Activated T-helper 1 cell treated with anti-CD3 and anti-CD28 coated beads, Interleukin-12 subunit alpha, Interleukin-12 subunit beta, Interleukin-2, Interleukin-4 antibody, amounts not matched to agents 30 ng/mL and 10 ng/mL and 1 ng/mL, durations not matched to agents 14 hours and 24 hours and 36 hours (primary cell): ENCODE measurements around the gene NR1D1. TPM values are rescaled to one million over a fixed set of nuclear protein-coding genes. Genes with fewer than 3 reads are reported as not detected.

Experiments used
- DNase-seq: peaks from one replicate; pipeline ENCODE4 v3.0.0; 2021; ENCODE audit warnings: low spot score
- H3K27ac Mint-ChIP-seq: one replicate; pipeline ENCODE4 v1.8.0; 2021; ENCODE audit warnings: mild to moderate bottlenecking, mixed read lengths
- H3K27me3 Mint-ChIP-seq: one replicate; pipeline ENCODE4 v1.8.0; 2022; ENCODE audit warnings: mild to moderate bottlenecking, moderate library complexity, mixed read lengths; ENCODE audit not compliant: insufficient read depth
- H3K36me3 Mint-ChIP-seq: one replicate; pipeline ENCODE4 v1.8.0; 2021; ENCODE audit warnings: low read depth, mixed read lengths
- H3K4me1 Mint-ChIP-seq: one replicate; pipeline ENCODE4 v1.8.0; 2021; ENCODE audit warnings: low read depth, mixed read lengths
- H3K4me3 Mint-ChIP-seq: one replicate; pipeline ENCODE4 v1.8.0; 2021; ENCODE audit warnings: mild to moderate bottlenecking, moderate library complexity, mixed read lengths
- H3K9me3 Mint-ChIP-seq: one replicate; pipeline ENCODE4 v1.8.0; 2021; ENCODE audit warnings: mixed read lengths
- intact Hi-C: fragments of 100-400 bp; cut with micrococcal nuclease; formaldehyde crosslinking; loops from one replicate; pipeline ENCODE4 v1.15.1; 2024
- total RNA-seq: library from RNA; stranded (reverse); gene quantifications from 2 replicates; pipeline ENCODE4 v1.2.3, GENCODE V29; 2022

NR1D1 gene
- total RNA-seq, 1 donor from 2014 or later, result 8.7 TPM

DNA sequence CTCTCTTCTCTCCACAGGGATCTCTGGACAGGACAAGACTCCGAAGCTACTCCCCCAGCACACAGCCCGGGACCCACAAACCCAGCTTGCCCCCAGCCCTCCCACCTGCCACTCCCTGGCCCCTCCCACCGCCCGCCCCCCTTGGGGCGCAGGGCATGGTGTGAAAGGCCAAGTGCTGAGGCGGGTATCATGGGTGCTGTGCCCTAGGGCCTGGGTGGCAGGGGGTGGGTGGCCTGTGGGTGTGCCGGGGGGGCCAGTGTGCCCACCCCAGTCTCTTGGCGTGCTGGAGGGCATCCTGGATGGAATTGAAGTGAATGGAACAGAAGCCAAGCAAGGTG lies 26.2 kb downstream of the NR1D1 start:
- intact Hi-C loops, result no loop called here
- no peak for DNase-seq
- H3K27me3 Mint-ChIP-seq, result peaks cover 3% of the 10 kb centered on the region
- no peak overlapping the region for H3K4me3 Mint-ChIP-seq
- H3K4me1 Mint-ChIP-seq, result peaks cover 22% of the 10 kb centered on the region
- no peak overlapping the region for H3K27ac Mint-ChIP-seq
- no peaks in the 10 kb centered on the region for H3K36me3 Mint-ChIP-seq
- H3K9me3 Mint-ChIP-seq, result no peaks in the 10 kb centered on the region

DNA sequence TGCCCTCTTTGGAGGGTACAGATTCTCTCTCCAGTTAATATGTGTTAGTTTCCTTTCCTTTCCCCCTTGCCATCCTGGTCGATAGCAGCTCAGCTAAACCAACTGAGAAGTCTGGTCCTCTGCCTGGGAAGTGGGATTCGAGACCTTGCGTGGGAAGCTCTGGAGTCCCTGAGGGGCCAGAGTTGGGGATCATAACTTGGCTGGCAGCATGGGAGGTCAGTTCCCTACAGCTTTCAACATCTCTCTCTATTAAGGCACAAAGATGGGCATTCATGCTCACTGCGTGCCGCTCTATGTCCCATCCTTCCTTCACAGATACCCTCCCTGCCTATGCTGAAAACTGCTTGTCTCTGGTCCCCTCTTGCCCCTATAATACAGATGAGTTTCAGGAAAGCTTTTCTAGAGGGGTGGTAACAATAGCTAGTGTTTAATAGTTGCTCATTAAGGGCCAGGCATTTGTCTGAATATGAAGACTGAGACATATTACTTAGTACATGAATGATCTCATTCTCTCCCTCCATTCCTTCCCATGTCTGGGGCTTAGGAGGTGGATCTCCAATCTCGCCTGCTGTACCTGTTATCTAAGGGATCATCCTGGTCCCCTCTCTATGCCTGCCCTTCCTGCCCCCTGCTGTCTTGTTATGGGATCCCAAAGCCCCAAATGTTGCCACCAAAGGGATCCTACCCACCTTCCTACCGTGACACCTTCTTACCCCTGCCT lies 26.8 kb downstream of the NR1D1 start:
- Mint-ChIP-seq H3K4me3 (no peak overlapping the region), H3K4me1 (peaks cover 27% of the 10 kb centered on the region), H3K27me3 (peaks cover 3% of the 10 kb centered on the region), H3K9me3 (no peaks in the 10 kb centered on the region), H3K27ac (no peak overlapping the region), H3K36me3 (no peaks in the 10 kb centered on the region)
- intact Hi-C loops, result no loop called here
- no peak for DNase-seq

DNA sequence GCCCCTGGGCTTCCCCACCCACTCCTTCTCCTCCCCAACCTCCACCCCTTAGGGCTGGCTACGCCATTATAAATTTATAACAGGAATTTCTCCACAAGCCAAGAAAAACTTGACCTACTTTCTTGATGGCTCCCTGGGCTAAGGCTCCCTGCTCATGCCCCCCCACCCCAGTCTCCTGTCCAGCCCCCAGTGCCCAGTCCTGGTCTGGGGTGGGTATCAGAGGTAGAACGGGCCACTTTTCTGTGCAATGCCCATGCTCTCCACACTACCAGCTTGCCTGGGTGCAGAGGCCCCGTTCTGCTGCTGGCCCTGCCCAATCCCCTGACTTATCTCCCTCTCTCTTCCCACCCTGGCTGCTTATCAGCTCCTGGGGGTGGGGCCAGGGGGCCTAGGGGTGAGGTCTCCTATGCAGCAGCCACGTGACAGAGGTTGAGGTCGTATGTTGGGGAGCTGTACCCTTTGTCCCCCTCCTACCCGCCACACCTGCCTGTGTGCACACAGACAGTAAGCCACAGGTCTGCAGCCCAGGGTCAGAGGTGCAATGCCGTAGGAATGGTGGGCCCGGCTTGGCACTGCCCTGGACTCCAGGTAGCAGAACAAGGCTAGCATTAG lies 27.5 kb downstream of the NR1D1 start:
- H3K36me3 Mint-ChIP-seq, result no peaks in the 10 kb centered on the region

DNA sequence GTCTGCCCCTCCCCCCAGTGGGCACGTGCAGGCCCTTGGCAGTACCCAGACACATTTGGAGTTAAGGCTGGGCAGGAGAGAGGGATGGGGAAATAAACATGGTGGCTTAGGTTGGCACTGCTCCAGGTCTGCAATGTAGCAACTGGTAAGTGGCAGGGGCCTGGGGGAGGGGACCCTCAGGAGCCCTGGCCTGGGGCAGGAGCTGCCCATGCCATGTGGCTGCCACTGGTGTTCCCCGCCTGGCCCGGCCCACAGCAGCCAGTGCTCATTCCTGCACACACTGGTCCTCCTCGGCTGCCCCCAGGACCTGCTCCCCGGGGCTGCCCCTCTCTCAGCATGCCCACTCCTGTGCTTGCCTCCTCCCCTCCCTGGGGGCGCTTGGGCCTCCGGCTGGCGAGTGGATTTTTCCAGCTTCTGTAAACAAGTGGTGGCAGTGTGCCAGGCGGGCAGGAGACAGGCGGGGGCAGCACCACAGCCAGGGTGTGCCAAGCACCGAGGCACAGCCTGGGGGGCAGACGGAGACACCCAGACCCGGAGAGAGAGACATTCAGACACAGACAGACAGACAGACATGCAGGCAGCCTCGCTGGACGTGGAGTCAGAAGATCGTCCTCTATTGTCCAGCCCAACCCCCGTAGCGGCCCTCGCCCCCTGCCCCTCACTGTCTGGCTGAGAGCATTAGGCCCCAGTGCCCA lies 28.2 kb downstream of the NR1D1 start:
- H3K9me3 Mint-ChIP-seq, result no peaks in the 10 kb centered on the region
- H3K4me1 Mint-ChIP-seq, result peaks cover 42% of the 10 kb centered on the region
- no peak for DNase-seq
- H3K27ac Mint-ChIP-seq, result no peak overlapping the region
- no peaks in the 10 kb centered on the region for H3K36me3 Mint-ChIP-seq
- intact Hi-C loops, result no loop called here
- H3K4me3 Mint-ChIP-seq, result no peak overlapping the region
- peaks cover 3% of the 10 kb centered on the region for H3K27me3 Mint-ChIP-seq

More for the DNA sequence above, 27.5 kb downstream of the NR1D1 start:
- H3K4me3 Mint-ChIP-seq, result no peak overlapping the region
- H3K4me1 Mint-ChIP-seq, result peaks cover 35% of the 10 kb centered on the region
- H3K27me3 Mint-ChIP-seq, result peaks cover 3% of the 10 kb centered on the region
- no peak for DNase-seq
- intact Hi-C loops, result no loop called here
- no peak overlapping the region for H3K27ac Mint-ChIP-seq
- H3K9me3 Mint-ChIP-seq, result no peaks in the 10 kb centered on the region

DNA sequence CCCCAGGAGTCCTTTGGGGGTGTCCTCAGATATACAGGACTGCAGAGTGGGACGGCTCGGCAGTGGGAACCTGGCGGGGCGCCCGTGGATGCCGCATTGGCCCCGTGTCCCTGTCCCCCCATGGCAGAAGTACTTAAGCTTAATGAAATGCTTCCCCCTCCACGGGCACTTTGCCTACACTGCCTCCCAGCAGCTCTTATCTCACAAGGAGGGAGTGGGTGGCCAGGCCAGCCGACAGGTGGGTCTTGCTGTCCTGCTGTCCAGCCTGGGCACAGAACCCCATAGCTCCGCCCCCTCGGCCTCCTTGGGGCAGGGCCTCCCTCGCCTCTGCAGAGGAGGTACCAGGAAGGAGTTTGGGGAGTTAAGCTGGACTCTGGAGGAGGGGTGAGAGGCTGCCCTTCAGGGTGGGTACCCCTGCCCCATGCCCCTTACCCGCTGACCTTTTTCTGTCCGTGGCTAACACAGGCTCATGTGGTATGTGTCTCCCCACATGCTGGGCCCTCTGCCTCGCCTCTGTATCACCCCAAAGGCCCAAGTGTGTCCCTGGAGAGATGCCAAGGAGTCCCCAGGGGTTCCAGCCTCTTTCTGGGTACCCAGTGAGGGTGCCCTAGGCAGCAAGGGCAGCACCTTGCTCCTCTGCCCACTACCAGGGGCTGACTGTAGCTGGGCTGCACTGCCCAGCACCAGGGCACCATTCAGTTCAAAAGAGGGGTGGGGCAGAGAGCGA lies 28.9 kb downstream of the NR1D1 start:
- H3K27me3 Mint-ChIP-seq, result peaks cover 3% of the 10 kb centered on the region
- H3K27ac Mint-ChIP-seq, result no peak overlapping the region
- H3K4me3 Mint-ChIP-seq, result no peak overlapping the region
- intact Hi-C loops, result no loop called here
- no peaks in the 10 kb centered on the region for H3K36me3 Mint-ChIP-seq
- no peaks in the 10 kb centered on the region for H3K9me3 Mint-ChIP-seq
- peaks cover 42% of the 10 kb centered on the region for H3K4me1 Mint-ChIP-seq
- DNase-seq, result no peak

DNA sequence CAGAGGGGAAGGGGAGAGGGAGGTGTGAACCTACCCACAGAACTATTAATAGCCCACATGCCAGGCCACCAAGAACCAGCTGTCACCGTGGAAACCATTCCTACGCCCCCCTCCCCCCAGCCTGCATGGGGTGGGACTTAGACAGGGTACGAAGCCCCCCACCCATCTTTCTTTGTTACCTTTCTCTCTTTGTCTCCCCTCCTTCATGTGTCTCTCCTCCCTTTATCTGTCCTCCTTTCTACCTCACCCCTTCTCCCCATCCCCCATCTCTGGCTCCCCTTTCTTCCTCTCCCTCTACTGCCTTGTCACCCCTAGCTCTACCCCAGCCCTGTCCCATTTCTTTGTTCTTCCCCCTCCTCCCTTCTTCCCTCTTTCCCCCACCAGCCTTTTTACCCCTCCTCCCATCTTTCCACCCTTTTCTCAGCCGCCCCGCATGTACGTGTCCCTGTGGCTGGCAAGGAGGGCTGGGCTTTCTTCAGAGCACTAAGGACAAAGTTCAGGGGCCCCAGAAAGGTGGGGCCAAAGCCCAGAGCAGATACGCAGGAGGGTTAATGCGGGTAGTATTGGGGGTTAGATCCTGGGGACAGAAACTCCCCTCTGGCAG lies 29.6 kb downstream of the NR1D1 start:
- H3K27ac Mint-ChIP-seq, result no peak overlapping the region
- DNase-seq, result no peak
- H3K9me3 Mint-ChIP-seq, result no peaks in the 10 kb centered on the region
- H3K36me3 Mint-ChIP-seq, result no peaks in the 10 kb centered on the region
- peaks cover 36% of the 10 kb centered on the region for H3K4me1 Mint-ChIP-seq
- intact Hi-C loops, result no loop called here
- no peak overlapping the region for H3K4me3 Mint-ChIP-seq
- H3K27me3 Mint-ChIP-seq, result peaks cover 3% of the 10 kb centered on the region

DNA sequence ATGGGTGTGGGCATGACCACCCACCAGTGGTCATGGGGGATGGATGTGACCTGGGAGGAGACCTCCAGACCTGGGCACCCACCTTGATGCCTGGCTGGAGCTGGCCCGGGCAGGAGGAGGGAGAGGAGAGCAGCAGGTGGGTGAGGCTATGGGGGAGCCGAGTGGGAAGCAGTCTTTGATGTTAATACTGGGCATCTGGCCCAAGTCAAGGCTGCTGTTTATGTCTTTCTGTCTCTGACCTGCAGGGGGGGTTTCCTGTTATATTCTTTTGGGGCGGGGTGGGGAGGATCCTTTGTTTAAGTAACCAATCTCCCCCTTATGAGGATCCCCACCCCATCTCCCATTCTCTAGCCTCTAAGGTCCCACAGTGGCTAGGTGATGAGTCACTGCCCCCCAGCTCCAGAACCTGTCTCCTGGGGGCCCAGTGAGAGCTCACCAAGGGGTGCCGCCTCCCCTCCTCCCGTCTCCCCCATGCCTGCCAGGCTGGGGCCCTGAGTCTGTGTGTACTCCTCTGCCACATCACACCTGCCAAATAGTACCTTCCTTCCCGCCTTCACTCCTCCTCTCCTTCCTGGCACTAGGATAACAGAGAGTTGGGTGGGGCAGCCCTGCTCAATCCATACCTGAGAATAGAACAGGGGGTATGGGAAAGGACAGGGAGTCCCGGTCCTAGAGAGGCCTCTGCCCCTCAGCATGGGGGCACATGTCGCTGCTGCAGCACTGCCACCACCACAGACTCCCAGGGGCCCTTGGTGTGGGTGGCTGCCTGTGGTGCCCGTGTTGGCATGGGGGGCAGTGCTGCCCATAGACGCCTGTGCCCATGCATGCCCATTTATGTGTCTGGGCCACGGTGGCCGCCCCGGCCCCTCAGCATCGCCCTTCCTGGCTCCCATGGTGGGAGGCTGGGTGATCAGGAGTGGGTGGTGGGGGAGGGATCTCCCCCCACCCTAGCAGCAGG lies 30.4 kb downstream of the NR1D1 start:
- peak overlapping the region; percentile 40 for H3K4me3 Mint-ChIP-seq
- peak overlapping the region; percentile 65 for H3K27ac Mint-ChIP-seq
- H3K4me1 Mint-ChIP-seq, result peaks cover 35% of the 10 kb centered on the region
- H3K36me3 Mint-ChIP-seq, result no peaks in the 10 kb centered on the region
- intact Hi-C loops, result loop anchor here (2.0 to 5.0 kb wide), 4 partner anchors 15 to 97 kb away; partner anchors contain the start of gene MED24
- H3K9me3 Mint-ChIP-seq, result no peaks in the 10 kb centered on the region
- H3K27me3 Mint-ChIP-seq, result peaks cover 8% of the 10 kb centered on the region
- DNase-seq, result no peak

DNA sequence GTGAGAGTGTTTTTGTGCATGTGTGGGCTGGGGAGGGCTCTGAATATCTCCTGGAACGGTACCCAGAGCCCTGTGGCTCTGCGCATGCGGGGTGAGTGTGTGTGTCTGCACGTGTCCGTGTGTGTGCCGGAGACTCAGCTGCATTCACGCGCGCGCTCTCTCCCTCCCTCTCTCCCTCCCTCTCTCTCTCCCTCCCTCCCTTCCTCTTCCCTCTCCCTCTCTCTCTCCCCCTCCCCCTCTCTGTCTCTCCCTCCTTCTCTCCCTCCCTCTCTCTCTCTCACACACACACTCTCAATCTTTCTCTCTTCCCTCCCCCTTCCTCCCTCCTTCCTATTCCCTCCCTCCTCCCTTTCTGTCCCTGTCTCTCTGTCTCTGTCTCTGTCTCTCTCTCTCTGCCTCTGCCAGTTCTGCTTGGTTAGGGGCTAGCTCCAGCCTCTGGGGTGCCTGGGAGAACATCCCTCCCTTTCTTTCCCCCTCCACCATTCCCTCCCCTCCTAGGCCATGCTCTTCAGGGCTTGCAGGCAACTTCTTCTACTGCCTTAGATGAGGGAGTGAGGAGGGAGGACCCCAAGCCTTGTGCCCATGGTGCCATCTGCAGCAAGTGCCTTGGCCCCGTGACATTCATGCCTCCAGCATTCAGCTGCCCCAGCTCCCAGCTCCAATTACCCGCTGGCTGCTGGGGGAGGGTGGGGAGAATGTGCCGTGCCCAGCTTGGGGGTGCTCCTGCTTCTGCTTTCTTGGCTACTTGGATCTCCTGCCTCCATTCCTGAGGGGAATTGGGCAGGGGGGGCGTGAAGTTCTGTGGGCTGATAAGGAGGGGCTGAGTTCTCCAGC lies 31.3 kb downstream of the NR1D1 start:
- intact Hi-C loops, result loop anchor here (2.0 to 5.0 kb wide), 4 partner anchors 14 to 98 kb away; partner anchors contain the start of gene MED24
- DNase-seq, result peak; percentile 55
- H3K9me3 Mint-ChIP-seq, result no peaks in the 10 kb centered on the region
- peaks cover 17% of the 10 kb centered on the region for H3K27me3 Mint-ChIP-seq
- peak overlapping the region; percentile 77 for H3K4me3 Mint-ChIP-seq
- H3K4me1 Mint-ChIP-seq, result peaks cover 44% of the 10 kb centered on the region
- peak overlapping the region; percentile 79 for H3K27ac Mint-ChIP-seq
- H3K36me3 Mint-ChIP-seq, result no peaks in the 10 kb centered on the region

DNA sequence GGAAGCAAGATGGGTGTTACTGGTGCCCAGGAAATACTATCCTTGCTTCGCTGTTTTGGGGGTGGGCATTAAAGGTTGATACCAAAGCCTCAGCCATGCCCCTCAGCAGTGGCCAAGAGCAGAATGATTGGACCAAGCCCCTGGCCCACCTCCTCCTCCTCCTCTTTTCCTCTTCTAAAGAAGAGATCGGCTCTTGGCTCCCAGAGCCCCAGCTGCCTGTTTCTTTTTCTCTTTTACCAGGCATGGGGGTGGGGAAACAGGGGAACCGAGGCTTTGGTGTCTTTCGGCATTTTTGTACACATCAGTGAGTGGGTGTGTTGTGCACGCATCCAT lies 31.8 kb downstream of the NR1D1 start:
- intact Hi-C loops, result loop anchor here (2.0 to 5.0 kb wide), 4 partner anchors 14 to 99 kb away; partner anchors contain the start of gene MED24
- H3K27ac Mint-ChIP-seq, result peak overlapping the region; percentile 79
- no peaks in the 10 kb centered on the region for H3K36me3 Mint-ChIP-seq
- DNase-seq, result no peak
- no peaks in the 10 kb centered on the region for H3K9me3 Mint-ChIP-seq
- peaks cover 50% of the 10 kb centered on the region for H3K4me1 Mint-ChIP-seq
- peaks cover 22% of the 10 kb centered on the region for H3K27me3 Mint-ChIP-seq
- H3K4me3 Mint-ChIP-seq, result peak overlapping the region; percentile 77

DNA sequence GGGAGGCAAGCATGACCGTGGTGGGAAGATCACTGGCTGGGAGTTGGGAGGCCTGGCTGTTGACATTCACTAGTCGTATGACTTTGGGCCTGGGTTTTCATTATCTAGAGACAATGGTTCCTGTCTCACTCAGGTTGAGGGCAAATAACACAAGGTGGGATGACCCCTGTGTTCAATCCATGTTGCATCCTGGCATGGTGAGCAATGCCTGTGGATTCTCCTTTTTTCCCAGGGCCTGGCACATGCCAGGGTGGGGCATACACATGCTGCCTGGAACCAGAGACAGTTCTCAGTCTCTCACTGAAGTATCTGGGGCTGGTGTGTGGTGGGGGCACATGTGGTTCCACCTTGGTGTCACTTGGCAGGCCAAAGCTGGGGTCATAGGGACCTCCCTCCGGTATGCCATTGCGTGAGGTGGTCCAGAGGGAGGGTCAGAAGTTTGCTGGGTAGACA lies 32.2 kb downstream of the NR1D1 start:
- Mint-ChIP-seq H3K27me3 (peaks cover 24% of the 10 kb centered on the region), H3K27ac (peak overlapping the region; percentile 79), H3K9me3 (no peaks in the 10 kb centered on the region), H3K4me3 (peak overlapping the region; percentile 77), H3K4me1 (peaks cover 52% of the 10 kb centered on the region), H3K36me3 (no peaks in the 10 kb centered on the region)
- intact Hi-C loops, result loop anchor here (2.0 to 5.0 kb wide), 4 partner anchors 13 to 99 kb away; partner anchors contain the start of gene MED24
- DNase-seq, result no peak

DNA sequence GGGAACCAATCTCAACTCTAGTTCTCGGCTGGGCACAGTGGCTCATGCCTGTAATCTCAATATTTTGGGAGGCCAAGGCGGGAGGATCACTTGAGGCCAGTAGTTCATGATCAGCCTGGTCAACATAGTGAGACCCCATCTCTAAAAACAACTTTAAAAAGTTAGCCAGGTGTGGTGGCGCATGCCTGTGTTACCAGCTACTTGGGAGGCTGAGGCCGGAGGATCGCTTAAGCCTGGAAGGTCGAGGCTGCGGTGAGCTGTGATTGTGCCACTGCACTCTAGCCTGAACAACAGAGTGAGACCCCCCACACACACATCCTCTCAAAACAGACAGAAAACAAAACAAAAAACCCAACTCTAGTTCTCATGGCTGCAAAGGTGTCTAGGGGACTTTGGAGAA lies 32.7 kb downstream of the NR1D1 start:
- no peak for DNase-seq
- intact Hi-C loops, result loop anchor here (2.0 to 5.0 kb wide), 4 partner anchors 13 to 100 kb away; partner anchors contain the start of gene MED24
- no peaks in the 10 kb centered on the region for H3K36me3 Mint-ChIP-seq
- H3K27me3 Mint-ChIP-seq, result peaks cover 21% of the 10 kb centered on the region
- no peak overlapping the region for H3K4me3 Mint-ChIP-seq
- H3K9me3 Mint-ChIP-seq, result no peaks in the 10 kb centered on the region
- peak overlapping the region; percentile 79 for H3K27ac Mint-ChIP-seq
- H3K4me1 Mint-ChIP-seq, result peaks cover 52% of the 10 kb centered on the region
